Small intestine (tissue), 7 donors: ENCODE results near the gene TOMM6. TPM values are rescaled to one million over a fixed set of nuclear protein-coding genes. Genes with fewer than 3 reads are reported as not detected.

Source experiments
- DNase-seq, 2 donors: peaks; one replicate each; pipeline versions ENCODE4 v3.0.0 to v3.0.0-alpha.2; 2013
- FAIRE-seq: peaks from 2 replicates; lab custom pipeline; 2012; peaks lifted over from hg19 to GRCh38; lab: Jason Lieb, UNC
- H3K27ac ChIP-seq, 3 donors: one replicate each; pipeline ENCODE4 v1.5.1; 2013; ENCODE audit warnings: low read length in 2 of 3, mild to moderate bottlenecking in 2 of 3, control low read depth in 1 of 3, inconsistent platforms in 1 of 3, low read depth in 1 of 3, moderate library complexity in 1 of 3
- H3K27me3 ChIP-seq, 3 donors: one replicate each; pipeline ENCODE4 v1.6.1; 2013; ENCODE audit warnings: low read length in 3 of 3, inconsistent platforms in 1 of 3; ENCODE audit not compliant: control insufficient read depth in 3 of 3, insufficient read depth in 3 of 3
- H3K36me3 ChIP-seq, 3 donors: one replicate each; pipeline ENCODE4 v1.6.1; 2013; ENCODE audit warnings: low read length in 3 of 3, inconsistent platforms in 1 of 3, low read depth in 1 of 3, mild to moderate bottlenecking in 1 of 3, moderate library complexity in 1 of 3; ENCODE audit not compliant: control insufficient read depth in 3 of 3, insufficient read depth in 2 of 3
- H3K4me1 ChIP-seq, 3 donors: one replicate each; pipeline ENCODE4 v1.6.1; 2013; ENCODE audit warnings: low read length in 2 of 3, inconsistent platforms in 1 of 3, low read depth in 1 of 3, mild to moderate bottlenecking in 1 of 3, moderate library complexity in 1 of 3; ENCODE audit not compliant: control insufficient read depth in 3 of 3, insufficient read depth in 2 of 3
- H3K4me3 ChIP-seq, 3 donors: one replicate each; pipeline ENCODE4 v1.5.1; 2013; ENCODE audit warnings: low read length in 3 of 3, control low read depth in 1 of 3, inconsistent platforms in 1 of 3, low read depth in 1 of 3, mild to moderate bottlenecking in 1 of 3, moderate library complexity in 1 of 3
- H3K9me3 ChIP-seq, 2 donors: one replicate each; pipeline ENCODE4 v1.6.1; 2013; ENCODE audit warnings: low read depth in 1 of 2, low read length in 1 of 2; ENCODE audit not compliant: control insufficient read depth in 2 of 2, insufficient read depth in 1 of 2
- WGBS, 3 donors: extraction: QIAGEN DNeasy Blood & Tissue Kit; methylation state at CpG; one replicate each; pipeline ENCODE4 v1.1.7; 2013; 5-methylcytosine and 5-hydroxymethylcytosine counted together
- polyA plus RNA-seq, 4 donors: library from polyadenylated mRNA; stranded (reverse) in 3 of 4; unstranded in 1 of 4; fragments of 200-250 nt in 3 of 4; fragments of 120-200 nt in 1 of 4; gene quantifications; one replicate each; pipeline versions ENCODE4 v1.2.1 to v1.2.3, GENCODE V29; 2013
- donor health status: healthy with polysubstance abuse.
- donor health status: control.
- donor health status: control.
- donor health status: Bipolar disorder and iron deficiency.
- donor health status: healthy.

TOMM6 gene
- polyA plus RNA-seq, 4 donors, result 166 to 256 (median 207) TPM

GRCh38 chr6:41826343-41827022 lies 39.0 kb downstream of the TOMM6 start:
- DNase-seq (no peak), FAIRE-seq (no peak)
- H3K4me3 ChIP-seq, result no peak overlapping the region
- H3K27ac ChIP-seq, result no peak overlapping the region
- H3K4me1 ChIP-seq, result no peaks in the 10 kb centered on the region
- H3K27me3 ChIP-seq, result no peaks in the 10 kb centered on the region
- 92 to 98% (median 96%) methylated on average over 2 of the region's 2 CpGs for WGBS, 3 donors
- H3K9me3 ChIP-seq, result no peaks in the 10 kb centered on the region
- no peaks in the 10 kb centered on the region for H3K36me3 ChIP-seq

GRCh38 chr6:41832263-41832662 lies 44.8 kb downstream of the TOMM6 start:
- DNase-seq, result no peak
- Histone ChIP-seq H3K36me3 (peaks cover 0 to 1% (median 0%) of the 10 kb centered on the region in 3 donors), H3K9me3 (no peaks in the 10 kb centered on the region), H3K4me3 (no peak overlapping the region), H3K4me1 (no peaks in the 10 kb centered on the region), H3K27ac (no peak overlapping the region), H3K27me3 (no peaks in the 10 kb centered on the region)
- WGBS, 3 donors, result 78 to 88% (median 81%) methylated on average over 3 of the region's 3 CpGs
- FAIRE-seq, result no peak

GRCh38 chr6:41836022-41836659 lies 48.6 kb downstream of the TOMM6 start:
- FAIRE-seq, result no peak
- Histone ChIP-seq H3K4me3 (no peak overlapping the region), H3K9me3 (no peaks in the 10 kb centered on the region), H3K36me3 (peaks cover 0 to 1% (median 0%) of the 10 kb centered on the region in 3 donors), H3K27me3 (no peaks in the 10 kb centered on the region), H3K4me1 (no peaks in the 10 kb centered on the region), H3K27ac (no peak overlapping the region)
- 88 to 93% (median 92%) methylated on average over 5 of the region's 5 CpGs for WGBS, 3 donors
- no peak for DNase-seq

- H3K9me3 ChIP-seq, result no peaks in the 10 kb centered on the region
- no peak for FAIRE-seq
Measured at GRCh38 chr6:41836660-41837052, 49.2 kb downstream of the TOMM6 start.

More at GRCh38 chr6:41836660-41837052, 49.2 kb downstream of the TOMM6 start:
- no peak overlapping the region for H3K4me3 ChIP-seq
- WGBS, 3 donors, result 88 to 100% (median 98%) methylated on average over 2 of the region's 2 CpGs
- DNase-seq, result no peak
- no peaks in the 10 kb centered on the region for H3K4me1 ChIP-seq
- H3K36me3 ChIP-seq, result peaks cover 0 to under 1% (median 0%) of the 10 kb centered on the region in 3 donors
- no peak overlapping the region for H3K27ac ChIP-seq
- H3K27me3 ChIP-seq, result no peaks in the 10 kb centered on the region

Other genes with a start within 250 kb of the TOMM6 start
- 100 to 1,000 TPM in 1 of 4 donors, 10 to 100 TPM in 3; 13.8 to 150 (median 16.4) TPM for gene FOXP4, start 241.3 kb upstream of the TOMM6 start, polyA plus RNA-seq
- gene MDFI, start 149.2 kb upstream of the TOMM6 start, polyA plus RNA-seq, result 10 to 100 TPM in 1 of 4 donors, 1 to 10 TPM in 1, under 1 TPM in 2; 0.81 to 22.9 (median 4.0) TPM
- gene TFEB, start 52.1 kb upstream of the TOMM6 start, polyA plus RNA-seq, result 100 to 1,000 TPM in 1 of 4 donors, 10 to 100 TPM in 3; 11.5 to 153 (median 27.1) TPM
- 10 to 100 TPM in 3 of 4 donors, under 1 TPM in 1; 0.03 to 51.3 (median 13.0) TPM for gene PGC, start 40.3 kb upstream of the TOMM6 start, polyA plus RNA-seq
- gene FRS3, start 7.8 kb upstream of the TOMM6 start, polyA plus RNA-seq, result 1 to 10 TPM; 1.1 to 4.2 (median 4.1) TPM
- 1 to 10 TPM in 2 of 4 donors, under 1 TPM in 1, not detected in 1; 0.89 to 1.7 (median 1.6) TPM for gene PRICKLE4, start 6.9 kb upstream of the TOMM6 start, polyA plus RNA-seq
- gene USP49, start 107.7 kb downstream of the TOMM6 start, polyA plus RNA-seq, result 1 to 10 TPM in 2 of 4 donors, under 1 TPM in 2; 0.27 to 3.8 (median 0.80) TPM
- 10 to 100 TPM in 1 of 4 donors, 1 to 10 TPM in 3; 8.1 to 25.7 (median 8.8) TPM for gene MED20, start 133.4 kb downstream of the TOMM6 start, polyA plus RNA-seq
- 10 to 100 TPM in 2 of 4 donors, 1 to 10 TPM in 2; 3.8 to 16.1 (median 9.4) TPM for gene BYSL, start 133.8 kb downstream of the TOMM6 start, polyA plus RNA-seq
- 10 to 100 TPM; 34.0 to 83.0 (median 48.4) TPM for gene CCND3, start 154.1 kb downstream of the TOMM6 start, polyA plus RNA-seq